GM19463 (cell line): ENCODE results near the gene TWF2.

Experiments used
- ATAC-seq: cut with Tn5 transposase; IDR thresholded peaks from one replicate; pipeline ENCODE4 v1.9.1; 2021; ENCODE audit warnings: mild to moderate bottlenecking, moderate library complexity; ENCODE audit not compliant: unreplicated experiment

Gene TWF2

DNA sequence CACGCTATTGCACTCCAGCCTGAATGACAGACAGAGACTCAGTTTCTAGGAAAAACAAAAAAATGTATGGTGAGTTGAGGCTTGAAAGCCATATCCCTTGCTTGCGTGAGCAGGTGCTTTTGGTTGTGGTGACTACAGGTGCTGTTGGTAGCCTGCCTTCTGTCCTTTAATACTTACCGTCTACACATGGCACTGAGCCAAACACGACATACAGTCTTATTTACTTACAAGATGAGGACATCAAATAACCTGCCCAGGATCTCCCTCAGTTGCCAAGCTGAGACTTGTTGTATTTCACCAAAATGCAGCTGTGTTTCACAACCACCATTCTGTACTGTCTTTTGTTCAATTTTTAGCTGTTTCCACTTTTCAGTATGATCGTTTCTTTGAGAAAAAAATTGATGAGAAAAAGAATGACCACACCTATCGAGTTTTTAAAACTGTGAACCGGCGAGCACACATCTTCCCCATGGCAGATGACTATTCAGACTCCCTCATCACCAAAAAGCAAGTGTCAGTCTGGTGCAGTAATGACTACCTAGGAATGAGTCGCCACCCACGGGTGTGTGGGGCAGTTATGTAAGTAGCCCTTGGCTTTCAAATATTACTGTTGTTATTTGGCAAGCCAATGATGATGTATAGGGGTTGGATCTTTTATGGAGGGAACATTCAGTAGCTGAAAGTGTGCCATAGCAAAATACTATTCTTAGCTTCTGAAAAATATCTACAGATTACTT lies 34.5 kb downstream of the TWF2 start:
- ATAC-seq: no peak

- no peak for ATAC-seq
Measured at GRCh38 chr3:52203701-52204100, 35.3 kb downstream of the TWF2 start.

- no peak for ATAC-seq
Measured at GRCh38 chr3:52202384-52203077, 36.4 kb downstream of the TWF2 start.

DNA sequence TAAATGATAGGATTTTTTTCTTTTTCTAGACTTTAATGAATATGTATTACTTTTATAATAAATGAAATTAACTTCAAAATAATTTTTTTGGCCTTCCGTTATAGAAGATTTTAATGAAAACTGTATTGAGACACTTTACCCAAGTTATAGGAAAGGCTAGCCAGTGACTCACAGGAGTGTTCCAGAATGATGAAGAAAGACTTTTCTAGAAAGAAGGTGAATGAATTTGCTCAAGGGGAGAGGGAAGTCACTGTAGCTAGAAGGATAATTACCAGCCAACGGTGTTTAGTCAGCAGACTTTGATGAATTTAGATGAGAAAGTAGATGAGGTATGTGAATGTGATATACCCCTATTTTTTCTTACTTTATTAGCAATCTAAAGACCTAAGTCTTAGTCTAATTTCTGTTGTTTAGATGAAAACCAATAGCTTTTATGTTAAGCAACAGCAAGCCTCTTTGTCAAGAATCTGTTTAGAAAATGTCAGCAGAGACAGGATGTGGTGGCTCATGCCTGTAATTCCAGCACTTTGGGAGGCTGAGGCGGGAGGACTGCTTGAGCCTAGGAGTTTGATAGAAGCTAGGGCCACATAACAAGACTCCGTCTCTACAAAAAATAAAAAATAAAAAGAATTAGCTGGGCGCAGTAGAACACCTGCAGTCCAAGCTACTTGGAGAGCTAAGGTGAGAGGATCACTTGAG lies 37.8 kb downstream of the TWF2 start:
- no peak for ATAC-seq

DNA sequence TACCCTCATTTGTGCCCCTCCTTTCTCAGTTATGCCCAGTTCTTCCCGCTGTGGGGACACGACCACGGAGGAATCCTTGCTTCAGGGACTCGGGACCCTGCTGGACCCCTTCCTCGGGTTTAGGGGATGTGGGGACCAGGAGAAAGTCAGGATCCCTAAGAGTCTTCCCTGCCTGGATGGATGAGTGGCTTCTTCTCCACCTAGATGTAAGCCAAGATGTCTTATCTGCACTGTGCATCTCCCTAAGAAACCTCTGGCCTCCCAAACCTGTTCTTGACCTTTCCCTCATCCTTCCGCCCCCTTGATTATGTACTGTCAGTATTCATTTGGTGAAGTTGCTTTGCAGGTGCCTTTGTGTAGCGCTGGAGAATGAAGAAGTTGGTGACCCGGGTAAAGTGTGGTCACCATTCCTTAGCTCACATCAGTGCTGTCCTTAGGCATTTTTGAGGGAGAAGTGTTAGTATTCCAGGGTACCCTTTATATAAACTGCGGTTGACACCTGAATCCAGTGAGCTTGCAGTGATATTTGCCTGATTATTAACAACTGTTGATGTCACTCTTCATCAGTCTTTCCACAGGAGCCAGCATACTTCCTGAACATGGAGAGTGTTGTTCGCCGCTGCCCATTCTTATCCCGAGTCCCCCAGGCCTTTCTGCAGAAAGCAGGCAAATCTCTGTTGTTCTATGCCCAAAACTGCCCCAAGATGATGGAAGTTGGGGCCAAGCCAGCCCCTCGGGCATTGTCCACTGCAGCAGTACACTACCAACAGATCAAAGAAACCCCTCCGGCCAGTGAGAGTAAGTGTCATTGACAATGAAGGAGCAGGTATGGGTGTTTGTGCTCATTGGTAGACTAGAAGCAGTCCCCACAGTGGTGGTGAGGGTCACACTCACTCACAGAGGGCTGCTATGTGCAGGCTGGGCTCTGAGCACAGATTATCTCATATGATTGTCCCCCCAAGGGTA lies 40.0 kb downstream of the TWF2 start:
- no peak for ATAC-seq

- peak; percentile 88 for ATAC-seq
Measured at GRCh38 chr3:52197842-52198625, 40.9 kb downstream of the TWF2 start, which contains the start of gene ALAS1. ALAS1 (plus strand) TSS chr3:52198160; CDS start chr3:52199242, 1,082 bp downstream.

DNA sequence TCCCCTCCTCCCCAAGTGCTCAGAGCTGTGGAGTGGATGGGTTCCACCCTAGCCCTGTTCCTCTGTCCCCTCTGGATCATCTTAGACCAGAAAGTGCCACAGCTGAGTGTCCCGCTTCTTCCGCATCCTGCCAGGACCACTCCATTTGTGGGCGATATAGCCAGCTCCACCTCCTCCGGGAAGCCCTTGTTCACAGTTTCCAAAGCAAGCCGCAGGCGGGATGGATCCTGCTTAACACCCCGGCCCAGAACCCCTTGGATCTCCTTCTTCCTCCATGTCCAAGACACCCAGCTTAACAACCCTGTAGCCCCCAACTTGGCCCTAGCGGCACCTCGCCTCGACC lies 41.5 kb downstream of the TWF2 start:
- ATAC-seq: no peak

GRCh38 chr3:52196977-52197376 lies 42.0 kb downstream of the TWF2 start:
- no peak for ATAC-seq

- ATAC-seq: no peak
Measured at GRCh38 chr3:52195823-52196331, 43.1 kb downstream of the TWF2 start.

DNA sequence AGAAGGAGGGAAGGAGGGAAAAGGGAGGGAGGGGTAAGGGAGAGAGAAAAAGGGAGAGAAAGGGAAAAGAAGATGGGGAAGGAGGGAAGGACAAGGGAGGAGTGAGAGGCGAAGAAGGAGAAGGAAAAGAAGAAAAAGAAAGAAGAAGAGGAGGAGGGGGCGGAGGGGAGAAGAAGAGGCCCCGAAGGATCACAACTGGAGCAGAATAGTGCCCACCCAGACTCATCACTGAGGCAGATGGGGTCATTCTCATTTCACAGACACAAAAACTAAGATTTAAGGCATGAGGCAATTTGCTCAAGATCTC lies 43.7 kb downstream of the TWF2 start:
- ATAC-seq: no peak

DNA sequence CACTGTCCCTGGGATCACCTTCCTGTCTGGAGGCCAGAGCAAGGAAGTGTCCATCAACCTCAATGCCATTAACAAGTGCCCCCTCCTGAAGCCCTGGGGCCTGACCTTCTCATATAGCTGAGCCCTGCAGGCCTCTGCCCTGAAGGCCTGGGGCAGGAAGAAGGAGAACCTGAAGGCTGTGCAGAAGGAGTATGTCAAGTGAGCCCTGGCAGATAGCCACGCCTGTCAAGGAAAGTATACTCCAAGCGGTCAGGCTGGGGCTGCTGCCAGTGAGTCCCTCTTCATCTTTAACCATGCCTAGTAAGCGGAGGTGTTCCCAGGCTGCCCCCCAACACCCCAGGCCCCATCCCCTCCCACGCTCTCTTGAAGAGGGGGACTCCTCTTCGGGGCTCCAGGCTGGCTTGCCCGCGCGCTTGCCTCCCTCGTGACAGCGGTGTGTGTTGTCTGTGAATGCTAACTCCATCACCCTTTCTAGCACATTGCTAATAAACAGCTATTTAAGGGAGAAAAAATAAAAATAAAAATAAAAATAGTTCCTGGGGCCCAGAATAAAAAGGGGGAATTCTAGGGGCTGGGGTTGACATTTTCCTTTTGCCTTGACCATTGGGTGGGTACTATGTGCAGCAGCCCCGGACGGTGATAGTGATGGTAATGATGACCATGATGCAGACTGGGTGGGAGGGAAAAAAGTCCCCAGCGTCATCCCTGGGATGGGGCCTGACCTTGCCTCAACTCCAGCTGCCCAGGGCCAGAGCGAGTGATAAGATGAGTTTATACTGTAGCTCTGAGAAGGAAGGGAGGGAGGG lies 44.3 kb downstream of the TWF2 start:
- ATAC-seq: no peak

DNA sequence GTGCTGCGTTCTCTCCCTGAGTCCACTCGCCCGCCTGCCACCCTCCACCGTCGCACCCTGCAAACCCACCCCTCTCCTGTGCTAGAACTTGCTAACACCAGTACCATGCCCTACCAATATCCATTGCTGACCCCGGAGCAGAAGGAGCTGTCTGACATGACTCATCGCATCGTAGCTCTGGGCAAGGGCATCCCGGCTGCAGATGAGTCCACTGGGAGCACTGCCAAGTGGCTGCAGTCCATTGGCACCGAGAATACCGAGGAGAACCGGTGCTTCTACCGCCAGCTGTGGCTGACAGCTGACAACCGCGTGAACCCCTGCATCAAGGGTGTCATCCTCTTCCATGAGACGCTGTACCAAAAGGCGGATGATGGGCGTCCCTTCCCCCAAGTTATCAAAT lies 45.9 kb downstream of the TWF2 start:
- no peak for ATAC-seq

GRCh38 chr3:52191663-52192062 lies 47.3 kb downstream of the TWF2 start:
- ATAC-seq: no peak

DNA sequence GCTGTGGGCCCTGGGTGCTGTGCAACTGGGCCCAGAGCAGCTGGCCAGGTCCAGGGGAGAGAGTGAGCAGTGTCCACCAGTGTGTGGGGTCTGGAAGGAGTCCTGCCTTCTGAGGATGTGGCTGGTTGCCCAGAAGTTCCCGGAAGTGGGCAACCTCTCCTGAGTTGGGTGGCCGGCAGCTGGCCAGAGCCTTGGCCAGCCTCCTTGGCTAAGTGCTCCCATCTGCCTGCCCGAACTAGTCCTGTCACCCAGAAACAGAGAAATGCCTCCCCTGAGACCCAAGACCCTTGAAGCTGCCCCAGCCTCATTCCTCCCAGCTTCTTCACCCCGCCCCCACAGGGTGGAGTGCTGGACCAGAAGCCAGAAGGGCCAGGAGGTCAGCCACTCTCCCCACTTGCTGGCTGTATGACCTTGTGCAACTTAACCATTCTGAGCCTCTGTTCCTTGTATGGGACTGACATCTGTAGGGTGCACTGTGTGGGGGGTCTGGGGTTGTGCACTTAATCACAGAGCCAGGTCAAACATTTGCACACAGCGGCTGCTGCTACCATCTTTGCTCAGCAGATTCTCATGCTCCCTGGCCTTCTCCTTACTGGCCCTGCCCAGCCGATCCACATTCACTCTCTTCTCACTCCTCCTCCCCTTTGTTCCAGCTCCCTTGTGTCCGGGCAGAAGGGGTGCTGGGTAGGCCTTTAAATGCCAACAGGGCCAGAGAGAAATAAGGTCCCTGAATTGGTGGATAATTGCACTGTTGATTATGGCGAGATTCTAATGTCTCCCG lies 48.5 kb downstream of the TWF2 start:
- ATAC-seq: no peak

DNA sequence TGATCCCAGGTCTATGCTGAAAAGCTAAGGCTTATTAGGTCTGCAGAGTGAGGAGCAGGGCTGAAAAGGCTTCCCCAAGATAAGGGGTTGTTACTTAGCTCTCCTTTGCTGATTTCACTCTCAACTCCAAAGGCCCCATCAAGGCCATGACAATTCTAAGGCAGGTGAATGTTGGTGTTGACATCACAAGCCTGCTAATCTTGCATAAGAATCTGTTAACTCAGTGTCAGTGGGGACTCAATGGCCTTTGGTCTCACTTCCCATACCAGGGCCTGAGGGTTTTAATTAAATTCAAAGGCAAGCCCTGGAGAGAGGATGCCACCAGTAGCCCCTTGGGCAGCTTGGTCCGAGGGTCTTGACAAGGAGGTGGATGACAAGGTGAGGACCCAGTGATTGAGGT lies 50.4 kb downstream of the TWF2 start:
- no peak for ATAC-seq

GRCh38 chr3:52186729-52187128 lies 52.2 kb downstream of the TWF2 start:
- ATAC-seq: no peak

DNA sequence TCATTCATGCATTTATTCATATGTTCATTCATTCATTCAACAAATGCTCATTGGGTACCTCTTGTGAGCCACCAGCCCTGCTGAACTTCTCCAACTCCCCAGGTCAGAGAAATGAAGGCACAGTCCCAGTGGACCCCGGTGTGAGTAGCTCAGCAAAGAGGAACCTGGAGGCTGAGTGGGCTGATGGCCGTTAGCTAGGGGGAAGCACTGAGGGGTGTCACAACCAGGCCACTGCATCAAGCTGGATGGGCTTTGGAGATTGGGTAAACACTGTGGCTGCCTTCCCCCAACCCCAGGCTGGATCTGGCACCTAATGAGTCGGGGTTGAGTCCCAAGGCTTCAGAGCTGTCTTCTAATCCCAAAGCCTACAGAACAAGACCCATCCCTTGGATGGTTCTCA lies 53.1 kb downstream of the TWF2 start:
- no peak for ATAC-seq

DNA sequence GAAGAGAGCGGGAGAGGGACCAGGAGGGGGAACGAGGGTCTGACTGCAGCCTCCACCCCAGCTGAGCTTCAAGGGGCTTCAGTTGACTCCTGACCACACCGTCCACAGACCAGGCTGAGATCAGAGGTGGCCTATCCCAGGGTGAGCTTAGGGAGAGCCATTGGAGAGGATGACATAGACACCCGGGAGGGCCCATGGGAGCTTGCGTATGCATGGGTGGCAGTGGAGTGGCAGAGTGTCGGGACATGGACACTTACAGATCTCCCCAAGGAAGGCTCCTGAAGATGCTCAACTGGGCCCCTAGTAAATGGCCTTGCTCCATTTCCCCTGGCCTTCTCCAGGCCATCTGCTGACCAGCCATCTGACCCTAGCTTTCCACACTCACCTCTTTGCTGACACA lies 53.6 kb downstream of the TWF2 start:
- no peak for ATAC-seq

GRCh38 chr3:52184690-52185089 lies 54.3 kb downstream of the TWF2 start:
- no peak for ATAC-seq
